Left lung (tissue), 10 donors: ENCODE measurements around the gene LAMP1. TPM values are rescaled to one million over a fixed set of nuclear protein-coding genes. Genes with fewer than 3 reads are reported as not detected.

Source experiments
- ATAC-seq: fragments of 200-7000 bp; cut with Tn5 transposase; one replicate; pipeline ENCODE4 v1.9.1; 2020; ENCODE audit warnings: moderate library complexity
- DNase-seq, 4 donors: peaks; one replicate each; pipeline ENCODE4 v3.0.0-alpha.2; 2013 to 2020
- H3K27ac ChIP-seq, 2 donors: fragments of 200-600 bp; sonication (generic) in 1 of 2; one replicate each; pipeline versions ENCODE4 v1.5.0 to v1.8.0; 2020 to 2021
- H3K27me3 ChIP-seq, 2 donors: fragments of 200-600 bp; sonication (generic) in 1 of 2; one replicate each; pipeline versions ENCODE4 v1.5.0 to v1.8.0; 2020 to 2021
- H3K36me3 ChIP-seq, 2 donors: fragments of 200-600 bp; sonication (generic) in 1 of 2; one replicate each; pipeline versions ENCODE4 v1.5.0 to v1.8.0; 2020 to 2021
- H3K4me1 ChIP-seq, 2 donors: fragments of 200-600 bp; one replicate each; pipeline ENCODE4 v1.8.0; 2021
- H3K4me3 ChIP-seq, 2 donors: fragments of 200-600 bp; sonication (generic) in 1 of 2; one replicate each; pipeline versions ENCODE4 v1.5.0 to v1.8.0; 2020 to 2021; ENCODE audit warnings: mild to moderate bottlenecking in 1 of 2
- H3K9me3 ChIP-seq, 2 donors: fragments of 200-600 bp; sonication (generic) in 1 of 2; one replicate each; pipeline versions ENCODE4 v1.5.0 to v1.8.0; 2020 to 2021
- intact Hi-C, 2 donors: fragments of 100-400 bp; cut with DNase I; formaldehyde crosslinking; loops; one replicate each; pipeline versions ENCODE4 v1.11.2 to v1.14.2; 2022
- polyA plus RNA-seq, 6 donors: library from polyadenylated mRNA; unstranded; fragments of 120-200 nt; gene quantifications; one replicate each; pipeline ENCODE4 v1.2.1, GENCODE V29; 2013; ENCODE audit not compliant: insufficient read length in 6 of 6
- total RNA-seq, 2 donors: library from RNA; stranded (reverse); fragmentation: NEBNext Ultra II Directional; extraction: Animal tissue kit (Norgen Biotek cat#: 25700); gene quantifications; one replicate each; pipeline ENCODE4 v1.2.1, GENCODE V29; 2021
- TF ChIP-seq, protein P1 (sequence below), 2 donors: fragments of 200-600 bp; sonication (generic) in 1 of 2; IDR thresholded peaks; one replicate each; pipeline versions ENCODE4 v1.5.0 to v1.8.0; 2021; ENCODE audit warnings: antibody characterized with exemption in 2 of 2
- donor health status: DM: no; HTN: yes; CAD: no.
- donor health status: DM: no; HTN: no; CAD: no.

LAMP1 gene
- total and polyA plus RNA-seq, 8 donors: 102 to 374 (median 118) TPM

DNA sequence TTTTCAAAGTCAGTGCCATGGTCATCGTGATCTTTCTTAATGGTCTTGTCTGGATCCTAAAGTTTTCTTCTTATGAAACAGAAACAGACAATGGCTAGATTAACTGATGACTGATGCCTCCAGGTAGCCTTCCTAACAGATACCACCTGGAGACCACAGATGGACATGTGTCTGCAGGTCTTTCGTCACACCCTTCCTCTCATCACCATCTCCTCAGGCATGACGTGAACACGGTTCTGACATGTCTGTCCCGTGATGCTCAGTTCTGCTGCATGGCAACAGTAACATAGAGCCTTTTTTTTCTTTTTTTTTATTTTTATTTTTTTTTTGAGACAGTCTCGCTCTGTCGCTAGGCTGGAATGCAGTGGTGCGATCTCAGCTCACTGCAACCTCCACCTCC lies 13.1 kb upstream of the LAMP1 start:
- TF ChIP-seq, protein P1, sequence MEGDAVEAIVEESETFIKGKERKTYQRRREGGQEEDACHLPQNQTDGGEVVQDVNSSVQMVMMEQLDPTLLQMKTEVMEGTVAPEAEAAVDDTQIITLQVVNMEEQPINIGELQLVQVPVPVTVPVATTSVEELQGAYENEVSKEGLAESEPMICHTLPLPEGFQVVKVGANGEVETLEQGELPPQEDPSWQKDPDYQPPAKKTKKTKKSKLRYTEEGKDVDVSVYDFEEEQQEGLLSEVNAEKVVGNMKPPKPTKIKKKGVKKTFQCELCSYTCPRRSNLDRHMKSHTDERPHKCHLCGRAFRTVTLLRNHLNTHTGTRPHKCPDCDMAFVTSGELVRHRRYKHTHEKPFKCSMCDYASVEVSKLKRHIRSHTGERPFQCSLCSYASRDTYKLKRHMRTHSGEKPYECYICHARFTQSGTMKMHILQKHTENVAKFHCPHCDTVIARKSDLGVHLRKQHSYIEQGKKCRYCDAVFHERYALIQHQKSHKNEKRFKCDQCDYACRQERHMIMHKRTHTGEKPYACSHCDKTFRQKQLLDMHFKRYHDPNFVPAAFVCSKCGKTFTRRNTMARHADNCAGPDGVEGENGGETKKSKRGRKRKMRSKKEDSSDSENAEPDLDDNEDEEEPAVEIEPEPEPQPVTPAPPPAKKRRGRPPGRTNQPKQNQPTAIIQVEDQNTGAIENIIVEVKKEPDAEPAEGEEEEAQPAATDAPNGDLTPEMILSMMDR (IDR thresholded peaks at IDR 0.05): no peak
- no peak overlapping the region for H3K27ac ChIP-seq
- no peak for ATAC-seq
- H3K27me3 ChIP-seq: peaks cover 0 to 23% of the 10 kb centered on the region in 2 donors
- H3K9me3 ChIP-seq: no peaks in the 10 kb centered on the region
- intact Hi-C loops: no loop called here
- H3K36me3 ChIP-seq: no peaks in the 10 kb centered on the region
- no peaks in the 10 kb centered on the region for H3K4me1 ChIP-seq
- DNase-seq: no peak
- H3K4me3 ChIP-seq: no peak overlapping the region

DNA sequence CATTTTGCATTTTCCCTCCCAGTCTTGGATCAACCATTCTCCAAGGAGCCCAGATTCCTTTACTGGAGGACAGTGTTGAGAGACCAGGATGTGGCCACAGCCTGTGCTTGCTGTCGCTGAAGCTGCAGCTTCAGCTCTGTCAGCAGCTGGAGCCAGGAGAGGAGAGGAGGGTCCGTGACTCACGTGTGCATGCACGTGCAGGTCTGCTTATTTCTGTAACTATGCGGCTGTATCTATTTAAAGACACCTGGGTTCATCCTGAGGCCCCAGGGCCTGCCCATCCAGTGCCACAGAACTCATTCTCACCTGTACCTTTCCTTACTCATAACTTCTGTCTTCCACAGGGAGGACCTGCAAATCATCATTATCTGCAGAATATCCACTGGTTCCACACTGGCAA lies 8.2 kb upstream of the LAMP1 start:
- H3K27ac ChIP-seq: no peak overlapping the region
- TF ChIP-seq, protein P1 (IDR thresholded peaks at IDR 0.05): no peak
- ATAC-seq: no peak
- H3K4me3 ChIP-seq: no peak overlapping the region
- H3K27me3 ChIP-seq: peaks cover 0 to 66% of the 10 kb centered on the region in 2 donors
- H3K4me1 ChIP-seq: peaks cover 0 to 13% of the 10 kb centered on the region in 2 donors
- no peaks in the 10 kb centered on the region for H3K9me3 ChIP-seq
- no peaks in the 10 kb centered on the region for H3K36me3 ChIP-seq
- intact Hi-C loops: no loop called here
- no peak for DNase-seq

DNA sequence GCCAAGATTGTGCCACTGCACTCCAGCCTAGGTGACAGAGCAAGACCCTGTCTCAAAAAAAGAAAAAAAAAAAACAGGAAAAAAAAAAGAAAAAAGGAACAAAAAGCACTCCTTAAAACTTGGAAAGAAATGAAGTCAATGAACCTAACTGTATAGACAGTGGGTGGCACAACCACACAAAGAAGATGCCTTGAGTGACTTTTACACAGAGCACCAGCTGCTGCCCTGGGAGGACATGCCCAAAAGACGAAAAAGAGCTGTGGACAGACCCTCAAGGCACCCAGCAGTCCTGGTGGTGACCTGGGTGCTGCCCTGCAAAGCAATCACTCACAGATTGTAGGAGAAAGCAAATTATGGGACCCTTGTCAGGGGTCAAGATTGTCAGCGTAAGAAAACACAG lies 5.9 kb upstream of the LAMP1 start:
- intact Hi-C loops: no loop called here
- no peak for ATAC-seq
- H3K36me3 ChIP-seq: no peaks in the 10 kb centered on the region
- no peak overlapping the region for H3K27ac ChIP-seq
- TF ChIP-seq, protein P1 (IDR thresholded peaks at IDR 0.05): no peak
- H3K4me1 ChIP-seq: peaks cover under 1 to 17% of the 10 kb centered on the region in 2 donors
- H3K27me3 ChIP-seq: peaks cover 0 to 62% of the 10 kb centered on the region in 2 donors
- DNase-seq: no peak
- H3K9me3 ChIP-seq: no peaks in the 10 kb centered on the region
- H3K4me3 ChIP-seq: no peak overlapping the region

DNA sequence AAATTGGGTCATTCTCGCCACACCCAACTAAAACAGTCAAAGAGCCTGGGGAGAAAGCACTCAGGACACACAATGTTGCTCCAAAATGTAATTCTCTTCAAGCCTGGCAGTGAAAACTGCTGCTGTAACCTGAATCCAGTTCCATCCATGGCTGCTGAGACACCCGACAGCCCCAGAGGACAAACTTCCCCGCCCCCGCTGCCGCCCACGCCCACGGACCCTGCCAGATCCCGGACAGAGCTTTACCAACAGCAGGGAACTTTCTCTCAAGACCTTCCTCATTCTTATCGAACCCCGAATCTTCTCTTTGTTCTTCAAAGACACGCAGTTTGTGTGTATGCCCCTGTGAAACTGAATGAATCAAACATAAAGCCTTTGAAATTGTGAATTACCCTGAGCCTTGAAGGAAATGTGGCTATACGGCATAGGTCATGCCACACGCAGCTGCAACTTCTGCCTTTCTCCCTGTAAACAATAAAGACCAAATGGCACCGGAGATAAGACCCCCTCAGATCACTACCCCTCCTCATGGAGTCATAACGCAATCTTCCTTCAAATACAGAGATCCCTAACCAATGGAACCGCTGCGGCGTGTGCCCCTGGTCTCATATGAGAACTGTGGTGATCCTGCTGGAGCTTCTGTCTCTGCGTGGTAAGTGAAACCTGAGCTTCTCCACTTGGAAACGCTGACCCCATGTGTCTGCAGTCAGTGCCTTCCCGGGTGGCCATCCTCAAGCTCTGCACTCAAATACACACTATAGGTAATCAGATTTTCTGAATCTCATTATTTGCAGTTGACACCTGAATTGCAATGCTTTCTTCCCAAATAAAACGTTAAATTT lies 4.8 kb upstream of the LAMP1 start:
- H3K27ac ChIP-seq: no peak overlapping the region

DNA sequence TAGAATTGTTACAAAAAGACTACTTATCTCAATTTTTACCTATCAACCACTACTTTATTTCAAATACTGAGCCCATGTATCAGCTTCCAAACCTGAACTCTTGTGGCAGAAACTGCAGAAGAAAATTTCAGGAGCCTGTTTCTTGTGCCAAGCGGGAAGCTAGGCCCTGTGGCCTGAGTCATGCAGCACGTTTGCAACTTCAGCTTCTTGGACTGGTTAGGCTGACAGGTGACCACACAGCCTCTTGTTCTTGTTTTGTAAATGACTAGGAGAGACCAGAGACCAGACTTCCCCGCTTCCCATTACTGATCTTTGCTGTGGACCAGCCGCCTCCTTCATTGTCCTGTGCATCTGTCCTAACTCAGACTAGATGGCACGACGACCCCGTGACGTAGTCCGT lies 3.4 kb upstream of the LAMP1 start:
- no peak overlapping the region for H3K4me3 ChIP-seq
- H3K27me3 ChIP-seq: peaks cover 0 to 46% of the 10 kb centered on the region in 2 donors
- no peak overlapping the region for H3K27ac ChIP-seq
- H3K36me3 ChIP-seq: no peaks in the 10 kb centered on the region
- TF ChIP-seq, protein P1 (IDR thresholded peaks at IDR 0.05): no peak
- ATAC-seq (no peak), DNase-seq (no peak)
- no peaks in the 10 kb centered on the region for H3K9me3 ChIP-seq
- peaks cover 13 to 35% of the 10 kb centered on the region in 2 donors for H3K4me1 ChIP-seq
- intact Hi-C loops: no loop called here

More for the DNA sequence above, 4.8 kb upstream of the LAMP1 start:
- Histone ChIP-seq H3K36me3 (no peaks in the 10 kb centered on the region), H3K4me3 (peak overlapping the region in 1 of 2 donors; percentile 5), H3K9me3 (no peaks in the 10 kb centered on the region), H3K4me1 (peaks cover 3 to 23% of the 10 kb centered on the region in 2 donors), H3K27me3 (peaks cover 0 to 59% of the 10 kb centered on the region in 2 donors)
- TF ChIP-seq, protein P1 (IDR thresholded peaks at IDR 0.05): no peak
- ATAC-seq: peak; percentile 18
- DNase-seq: peak in 2 of 4 donors; percentile 49 to 86
- intact Hi-C loops: no loop called here
